ENCODE data around the gene STK32B.

GRCh38 chr4:5164221-5164912, 113.1 kb downstream of the STK32B start:
- TF ChIP-seq CTCF (IDR thresholded peaks at IDR 0.05): no peak
- no peak for TF ChIP-seq POLR2AphosphoS5 (IDR thresholded peaks at IDR 0.05)
